Stimulated activated CD4-positive, alpha-beta T cell treated with anti-CD3 and anti-CD28 coated beads, TNF-alpha, amount 100 ng/mL, for 4 hours (primary cell): Measurements from ENCODE around the gene PCDHB2.
"Not testable (repeated sequence)": the region's sequence is repeated elsewhere in the genome, so short reads cannot be mapped to it uniquely, and the experiment has no call there.

Source experiments
- DNase-seq, 3 experiments: peaks; one replicate each; pipeline ENCODE4 v3.0.0-alpha.2; 2020; ENCODE audit warnings: low read depth in 3 of 3

PCDHB2 gene

DNA sequence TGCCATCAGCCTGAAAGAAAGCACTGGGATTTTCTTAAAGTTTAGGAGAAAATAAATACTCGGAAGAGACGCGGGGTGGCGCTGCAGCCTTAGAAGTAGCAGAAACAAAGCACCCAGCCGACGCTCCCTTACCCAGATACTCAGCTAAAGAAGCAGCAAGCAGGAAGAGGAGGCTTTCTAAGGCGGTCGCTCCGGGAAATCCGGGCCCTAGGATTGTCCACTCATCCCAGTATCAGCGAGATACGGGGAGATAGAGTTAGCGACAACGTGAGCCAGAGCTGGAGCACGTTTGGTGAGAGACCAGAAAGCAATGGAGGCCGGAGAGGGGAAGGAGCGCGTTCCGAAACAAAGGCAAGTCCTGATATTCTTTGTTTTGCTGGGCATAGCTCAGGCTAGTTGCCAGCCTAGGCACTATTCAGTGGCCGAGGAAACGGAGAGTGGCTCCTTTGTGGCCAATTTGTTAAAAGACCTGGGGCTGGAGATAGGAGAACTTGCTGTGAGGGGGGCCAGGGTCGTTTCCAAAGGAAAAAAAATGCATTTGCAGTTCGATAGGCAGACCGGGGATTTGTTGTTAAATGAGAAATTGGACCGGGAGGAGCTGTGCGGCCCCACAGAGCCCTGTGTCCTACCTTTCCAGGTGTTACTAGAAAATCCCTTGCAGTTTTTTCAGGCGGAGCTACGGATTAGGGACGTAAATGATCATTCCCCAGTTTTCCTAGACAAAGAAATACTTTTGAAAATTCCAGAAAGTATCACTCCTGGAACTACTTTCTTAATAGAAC, at the start of gene PCDHB2:
TSS of gene PCDHB2 (plus strand) at position 135 of the 782 bp plus-strand sequence. CDS start at position 311, 176 bp downstream.
- DNase-seq = no peak

DNA sequence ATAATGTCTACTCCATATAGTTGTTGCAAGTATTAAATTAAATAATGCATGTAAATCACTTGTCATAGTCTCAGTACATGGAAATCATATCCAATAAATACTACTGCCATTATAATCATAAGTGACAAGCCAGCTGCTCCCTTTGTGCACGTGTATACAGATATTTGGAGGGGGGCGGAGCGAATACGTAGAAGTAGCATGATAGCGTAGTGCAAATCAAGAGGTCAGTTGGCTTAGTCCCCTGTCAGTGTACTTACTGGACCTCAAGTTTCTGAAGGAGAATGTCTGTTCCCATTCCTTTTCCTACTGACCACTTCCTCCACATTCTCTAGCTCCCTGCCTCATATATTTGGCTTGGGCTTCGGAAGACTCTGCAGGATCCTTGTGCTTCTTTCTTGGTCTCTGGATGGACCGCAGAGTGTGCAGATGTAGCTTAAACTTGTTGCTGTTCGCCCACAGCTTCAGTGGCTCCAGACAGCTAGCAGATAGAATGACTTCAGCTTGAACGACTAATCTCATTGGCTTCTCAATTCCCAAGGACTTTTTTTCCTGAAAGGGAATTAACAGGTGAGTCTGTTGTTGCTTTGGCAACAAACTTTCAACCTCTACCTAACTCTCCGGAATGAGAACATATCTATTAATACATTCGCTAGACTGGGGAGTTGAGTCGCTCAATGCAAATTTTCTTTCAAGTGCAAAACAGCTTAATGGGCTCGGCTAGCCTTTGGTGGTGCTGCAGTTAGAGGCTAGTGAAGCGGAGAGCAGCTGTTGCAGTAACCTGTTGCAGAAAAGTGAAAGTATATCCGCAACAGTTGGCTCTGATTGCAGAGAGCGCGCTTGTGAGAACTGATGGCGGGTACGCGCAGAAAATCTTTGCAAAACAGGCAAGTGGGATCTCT, 43.5 kb upstream of the PCDHB2 start, which contains the start of gene PCDHB1:
TSS of gene PCDHB1 (plus strand) at position 753 of the 899 bp plus-strand sequence. CDS start at position 850, 97 bp downstream.
- DNase-seq = no peak

- DNase-seq = no peak
These were observed 42.9 kb upstream of the PCDHB2 start for GRCh38 chr5:141051521-141051866.

GRCh38 chr5:141077826-141078225, 16.6 kb upstream of the PCDHB2 start:
- DNase-seq = no peak

GRCh38 chr5:141082228-141082627, 12.2 kb upstream of the PCDHB2 start:
- DNase-seq = no peak

DNA sequence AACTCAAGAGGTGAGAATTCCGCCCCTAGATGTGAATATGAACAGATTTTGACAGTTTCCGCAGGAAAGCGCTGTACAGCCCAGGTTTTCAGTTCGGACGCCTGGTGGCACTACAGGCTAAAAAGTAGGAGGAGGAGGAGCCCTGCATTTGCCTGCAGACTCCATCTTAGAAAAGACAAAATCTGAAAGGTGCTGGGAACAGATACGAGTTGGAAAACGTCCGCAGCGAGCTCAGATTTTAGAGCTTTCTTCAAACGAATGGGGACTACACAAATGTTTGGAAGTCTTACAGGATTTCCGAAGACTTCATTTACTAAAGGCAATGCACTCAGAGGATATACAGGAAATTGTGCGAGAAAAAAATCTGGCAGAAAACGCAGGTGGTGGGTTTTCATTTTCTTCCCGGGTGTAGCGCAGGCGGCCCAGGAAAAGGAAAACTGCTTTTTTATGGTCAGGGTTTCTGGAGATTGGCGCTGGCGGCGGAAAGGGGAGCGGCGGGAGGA, 9.9 kb upstream of the PCDHB2 start:
- no peak for DNase-seq

DNA sequence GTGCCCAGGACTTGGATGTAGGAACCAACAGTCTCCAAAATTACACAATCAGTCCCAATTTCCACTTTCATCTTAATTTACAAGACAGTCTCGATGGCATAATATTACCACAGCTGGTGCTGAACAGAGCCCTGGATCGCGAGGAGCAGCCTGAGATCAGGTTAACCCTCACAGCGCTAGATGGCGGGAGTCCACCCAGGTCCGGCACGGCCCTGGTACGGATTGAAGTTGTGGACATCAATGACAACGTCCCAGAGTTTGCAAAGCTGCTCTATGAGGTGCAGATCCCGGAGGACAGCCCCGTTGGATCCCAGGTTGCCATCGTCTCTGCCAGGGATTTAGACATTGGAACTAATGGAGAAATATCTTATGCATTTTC, 837 bp downstream of the PCDHB2 start:
- DNase-seq = no peak

DNA sequence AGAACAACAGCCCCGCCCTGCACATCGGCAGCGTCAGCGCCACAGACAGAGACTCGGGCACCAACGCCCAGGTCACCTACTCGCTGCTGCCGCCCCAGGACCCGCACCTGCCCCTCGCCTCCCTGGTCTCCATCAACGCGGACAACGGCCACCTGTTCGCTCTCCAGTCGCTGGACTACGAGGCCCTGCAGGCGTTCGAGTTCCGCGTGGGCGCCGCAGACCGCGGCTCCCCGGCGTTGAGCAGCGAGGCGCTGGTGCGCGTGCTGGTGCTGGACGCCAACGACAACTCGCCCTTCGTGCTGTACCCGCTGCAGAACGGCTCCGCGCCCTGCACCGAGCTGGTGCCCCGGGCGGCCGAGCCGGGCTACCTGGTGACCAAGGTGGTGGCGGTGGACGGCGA, 1.8 kb downstream of the PCDHB2 start:
- not testable (repeated sequence) for DNase-seq

DNA sequence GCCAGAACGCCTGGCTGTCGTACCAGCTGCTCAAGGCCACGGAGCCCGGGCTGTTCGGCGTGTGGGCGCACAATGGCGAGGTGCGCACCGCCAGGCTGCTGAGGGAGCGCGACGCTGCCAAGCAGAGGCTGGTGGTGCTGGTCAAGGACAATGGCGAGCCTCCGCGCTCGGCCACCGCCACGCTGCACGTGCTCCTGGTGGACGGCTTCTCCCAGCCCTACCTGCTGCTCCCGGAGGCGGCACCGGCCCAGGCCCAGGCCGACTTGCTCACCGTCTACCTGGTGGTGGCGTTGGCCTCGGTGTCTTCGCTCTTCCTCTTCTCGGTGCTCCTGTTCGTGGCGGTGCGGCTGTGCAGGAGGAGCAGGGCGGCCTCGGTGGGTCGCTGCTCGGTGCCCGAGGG, 2.2 kb downstream of the PCDHB2 start:
- DNase-seq = not testable (repeated sequence)

- no peak for DNase-seq
These were observed 5.9 kb downstream of the PCDHB2 start, which contains the start of gene PCDHB3 for GRCh38 chr5:141100243-141100805. Gene PCDHB3 (plus strand): TSS chr5:141100473. CDS start chr5:141100650, 177 bp downstream.

- no peak for DNase-seq
These were observed 6.6 kb downstream of the PCDHB2 start for GRCh38 chr5:141101059-141101458.

DNA sequence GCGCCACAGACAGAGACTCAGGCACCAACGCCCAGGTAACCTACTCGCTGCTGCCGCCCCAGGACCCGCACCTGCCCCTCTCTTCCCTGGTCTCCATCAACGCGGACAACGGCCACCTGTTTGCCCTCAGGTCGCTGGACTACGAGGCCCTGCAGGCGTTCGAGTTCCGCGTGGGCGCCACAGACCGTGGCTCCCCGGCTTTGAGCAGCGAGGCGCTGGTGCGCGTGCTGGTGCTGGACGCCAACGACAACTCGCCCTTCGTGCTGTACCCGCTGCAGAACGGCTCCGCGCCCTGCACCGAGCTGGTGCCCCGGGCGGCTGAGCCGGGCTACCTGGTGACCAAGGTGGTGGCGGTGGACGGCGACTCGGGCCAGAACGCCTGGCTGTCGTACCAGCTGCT, 7.7 kb downstream of the PCDHB2 start:
- DNase-seq = not testable (repeated sequence)

GRCh38 chr5:141102471-141102870, 8.1 kb downstream of the PCDHB2 start:
- DNase-seq = not testable (repeated sequence)

DNA sequence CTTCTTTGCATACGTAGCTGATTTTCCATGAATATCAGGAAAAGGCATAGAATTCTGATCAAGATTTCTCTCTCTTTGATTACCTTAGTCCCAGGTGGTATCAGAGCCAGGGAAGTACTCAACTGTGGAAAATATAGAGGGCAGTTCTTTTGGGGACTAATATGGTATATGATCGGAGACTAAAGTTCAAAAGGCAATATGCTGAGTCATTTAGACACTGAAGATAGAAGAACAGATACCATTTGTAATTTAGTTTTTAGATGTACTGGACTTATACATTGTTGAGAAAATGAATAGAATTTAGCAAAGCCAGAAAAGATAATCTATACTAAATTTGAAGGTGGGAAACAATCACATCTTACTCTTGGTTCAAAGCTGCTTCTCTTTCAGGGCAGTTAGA, 10.9 kb downstream of the PCDHB2 start:
- DNase-seq = no peak

- DNase-seq = no peak
These were observed 24.8 kb downstream of the PCDHB2 start for GRCh38 chr5:141119250-141119649.

DNA sequence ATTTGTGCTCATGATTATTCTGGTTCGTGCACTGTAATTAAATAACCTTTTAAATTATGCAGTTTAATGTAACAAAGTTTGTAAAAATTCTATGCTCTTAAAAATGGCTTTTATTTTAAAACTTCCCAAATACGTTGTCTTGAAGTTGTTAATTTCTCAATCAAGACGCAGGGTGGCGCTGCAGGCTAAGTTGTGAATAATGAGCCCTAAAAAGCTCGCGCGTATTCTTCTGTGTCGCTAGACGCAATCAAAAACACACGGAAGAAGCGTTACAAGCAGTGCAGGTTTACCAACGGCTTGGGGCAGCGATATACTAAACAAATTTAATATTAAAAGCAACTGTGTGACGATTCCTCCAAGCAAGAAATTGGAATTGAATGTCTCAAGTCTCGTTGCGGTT, 27.1 kb downstream of the PCDHB2 start, which contains the start of gene PCDHB4:
TSS of gene PCDHB4 (plus strand) at position 256 of the 400 bp plus-strand sequence. CDS start 181 bp downstream, outside the sequence.
- no peak for DNase-seq

GRCh38 chr5:141121985-141122384, 27.6 kb downstream of the PCDHB2 start:
- no peak for DNase-seq

- not testable (repeated sequence) for DNase-seq
These were observed 29.2 kb downstream of the PCDHB2 start for GRCh38 chr5:141123396-141124135.

DNA sequence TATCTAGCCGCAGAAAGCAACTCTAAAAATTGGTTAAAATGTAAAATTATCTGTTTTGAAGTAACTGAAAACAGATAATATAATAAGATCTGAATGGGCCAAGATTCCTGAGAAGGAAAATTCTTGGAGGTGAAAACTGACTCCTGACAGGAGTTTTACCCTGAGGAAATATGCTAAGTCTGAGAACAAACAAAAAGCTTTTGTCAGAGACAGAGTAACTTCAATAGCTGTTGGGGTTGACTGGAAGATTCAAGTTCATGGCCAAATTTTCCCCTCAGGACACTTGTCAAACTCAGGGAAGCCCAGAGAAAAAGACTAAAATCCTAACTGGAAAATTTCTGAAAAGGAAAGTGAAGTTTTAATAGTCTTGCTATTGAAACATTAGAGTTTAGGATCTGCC, 32.9 kb downstream of the PCDHB2 start:
- no peak for DNase-seq

- DNase-seq = no peak
These were observed 40.8 kb downstream of the PCDHB2 start, which contains the start of gene PCDHB5 for GRCh38 chr5:141135030-141135717. Gene PCDHB5 (plus strand): TSS chr5:141135206. CDS start chr5:141135435, 229 bp downstream.
